Fibroblast of peridontal ligament (primary cell): ENCODE results near the gene CDCA3.
"Not testable (repeated sequence)": the region's sequence is repeated elsewhere in the genome, so short reads cannot be mapped to it uniquely, and the experiment has no call there.

Experiments used
- DNase-seq: peaks from one replicate; pipeline ENCODE4 v3.0.0-alpha.2; 2010; ENCODE audit errors: extremely low read depth

The CDCA3 gene

GRCh38 chr12:6872073-6873048, 21.3 kb upstream of the CDCA3 start:
- DNase-seq, result peak; percentile 50

- no peak for DNase-seq
These were observed 20.2 kb upstream of the CDCA3 start for GRCh38 chr12:6871052-6871957.

DNA sequence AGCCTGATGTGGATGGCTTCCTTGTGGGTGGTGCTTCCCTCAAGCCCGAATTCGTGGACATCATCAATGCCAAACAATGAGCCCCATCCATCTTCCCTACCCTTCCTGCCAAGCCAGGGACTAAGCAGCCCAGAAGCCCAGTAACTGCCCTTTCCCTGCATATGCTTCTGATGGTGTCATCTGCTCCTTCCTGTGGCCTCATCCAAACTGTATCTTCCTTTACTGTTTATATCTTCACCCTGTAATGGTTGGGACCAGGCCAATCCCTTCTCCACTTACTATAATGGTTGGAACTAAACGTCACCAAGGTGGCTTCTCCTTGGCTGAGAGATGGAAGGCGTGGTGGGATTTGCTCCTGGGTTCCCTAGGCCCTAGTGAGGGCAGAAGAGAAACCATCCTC, 19.2 kb upstream of the CDCA3 start:
- not testable (repeated sequence) for DNase-seq

DNA sequence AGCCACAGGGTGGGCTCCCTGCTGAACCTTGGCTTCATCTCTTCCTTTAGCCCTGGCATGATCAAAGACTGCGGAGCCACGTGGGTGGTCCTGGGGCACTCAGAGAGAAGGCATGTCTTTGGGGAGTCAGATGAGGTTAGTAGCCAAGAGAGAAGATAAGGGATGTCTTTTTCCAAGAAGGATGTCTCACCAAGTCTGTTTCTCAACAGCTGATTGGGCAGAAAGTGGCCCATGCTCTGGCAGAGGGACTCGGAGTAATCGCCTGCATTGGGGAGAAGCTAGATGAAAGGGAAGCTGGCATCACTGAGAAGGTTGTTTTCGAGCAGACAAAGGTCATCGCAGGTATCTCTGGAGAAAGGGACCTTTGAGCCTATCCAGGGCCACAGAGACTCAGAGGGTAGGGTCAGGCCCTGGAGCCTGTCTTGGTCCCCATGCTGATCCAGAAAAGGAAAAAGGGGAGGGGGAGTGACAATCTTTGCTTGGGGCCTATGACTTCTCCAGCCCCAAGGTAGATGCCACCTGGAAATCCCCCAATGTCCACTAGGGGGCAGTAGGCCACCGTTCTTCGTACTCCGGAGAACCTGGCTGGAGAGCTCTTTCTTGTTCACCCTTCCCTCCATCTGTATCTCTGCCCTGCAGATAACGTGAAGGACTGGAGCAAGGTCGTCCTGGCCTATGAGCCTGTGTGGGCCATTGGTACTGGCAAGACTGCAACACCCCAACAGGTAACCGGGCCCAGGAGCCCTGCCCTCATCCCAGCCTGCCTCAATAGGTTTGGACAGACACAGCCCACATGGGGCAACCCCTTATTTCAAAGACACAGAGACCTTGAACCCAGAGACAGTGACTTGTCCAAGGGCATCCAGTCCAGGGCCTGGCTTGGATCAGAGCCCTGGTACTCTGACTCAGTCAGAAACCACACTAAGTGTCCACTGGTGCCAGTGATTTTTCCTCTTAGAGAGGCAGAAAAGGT, 18.2 kb upstream of the CDCA3 start:
- DNase-seq, result peak; percentile 76

DNA sequence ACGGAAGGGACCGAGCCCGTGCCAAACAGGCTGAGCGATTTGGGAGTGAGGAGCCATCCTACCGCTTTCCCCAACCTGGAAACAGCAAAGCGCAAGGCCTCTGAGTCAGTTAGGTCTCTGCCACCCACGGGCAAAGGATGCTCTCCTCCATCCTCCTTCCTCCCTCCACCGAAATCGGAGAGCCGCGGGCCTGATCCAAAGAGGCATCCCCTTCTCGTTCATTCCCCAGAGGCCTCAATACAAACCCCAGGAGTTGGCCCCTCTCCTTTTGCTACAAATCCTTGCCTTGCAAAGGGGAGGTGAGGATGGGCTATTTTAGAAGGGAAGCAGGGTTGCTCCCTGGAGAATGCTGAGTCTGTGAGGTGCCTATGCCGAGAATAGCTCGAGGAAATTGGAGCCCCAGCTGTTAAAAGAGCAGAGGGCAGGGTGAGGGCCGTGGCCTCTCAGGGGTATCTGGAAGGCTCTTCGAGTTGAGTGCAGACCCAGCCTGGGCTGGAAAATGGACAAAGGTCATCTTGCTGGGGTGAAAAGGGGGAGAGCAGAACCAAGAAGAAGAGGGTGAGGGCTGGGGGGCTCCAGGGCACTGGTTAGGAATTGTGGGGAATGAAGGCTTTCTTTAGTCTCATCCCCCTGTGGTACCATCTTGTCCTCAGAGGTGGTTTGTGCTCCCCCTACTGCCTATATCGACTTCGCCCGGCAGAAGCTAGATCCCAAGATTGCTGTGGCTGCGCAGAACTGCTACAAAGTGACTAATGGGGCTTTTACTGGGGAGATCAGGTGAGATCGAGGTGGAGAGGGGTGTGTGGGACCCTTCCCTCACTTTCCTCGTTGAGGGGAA, 17.3 kb upstream of the CDCA3 start:
- DNase-seq, result peak; percentile 25

GRCh38 chr12:6867413-6868210, 16.5 kb upstream of the CDCA3 start, which contains the start of gene TPI1:
TSS of gene TPI1 (plus strand) at chr12:6867531. CDS start at chr12:6867567, 36 bp downstream.
- DNase-seq, result peak; percentile 74

DNA sequence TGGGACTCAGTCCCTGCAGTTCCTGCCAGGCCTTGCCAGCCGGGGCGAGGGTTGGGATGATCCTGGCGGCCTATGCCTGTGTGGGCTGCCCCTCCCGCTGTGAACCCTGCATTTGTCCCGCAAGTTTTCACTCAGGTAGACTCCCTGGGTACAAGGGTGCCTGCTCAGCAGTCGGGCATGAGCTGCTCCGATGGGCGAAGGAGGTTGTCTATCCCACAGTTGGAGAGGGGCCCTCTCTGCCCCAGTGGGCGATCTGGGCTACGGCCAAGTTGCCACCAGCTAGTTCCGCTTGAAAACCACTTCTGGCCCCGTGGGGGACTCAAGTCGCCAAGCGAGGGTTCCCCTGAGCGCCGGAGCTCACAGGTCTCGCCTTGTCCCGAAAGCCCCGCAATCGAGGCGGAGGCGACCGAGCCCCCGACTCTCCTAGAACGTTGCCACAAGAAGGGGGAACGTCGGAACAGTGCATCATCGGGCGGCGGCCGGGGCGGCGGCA, 15.9 kb upstream of the CDCA3 start:
- DNase-seq, result peak; percentile 5

GRCh38 chr12:6866163-6866919, 15.3 kb upstream of the CDCA3 start:
- DNase-seq, result no peak

- DNase-seq, result not testable (repeated sequence)
These were observed 14.2 kb upstream of the CDCA3 start for GRCh38 chr12:6865307-6865706.

GRCh38 chr12:6863586-6864321, 12.7 kb upstream of the CDCA3 start:
- peak; percentile 21 for DNase-seq

- DNase-seq, result no peak
These were observed 11.9 kb upstream of the CDCA3 start for GRCh38 chr12:6863033-6863432.

DNA sequence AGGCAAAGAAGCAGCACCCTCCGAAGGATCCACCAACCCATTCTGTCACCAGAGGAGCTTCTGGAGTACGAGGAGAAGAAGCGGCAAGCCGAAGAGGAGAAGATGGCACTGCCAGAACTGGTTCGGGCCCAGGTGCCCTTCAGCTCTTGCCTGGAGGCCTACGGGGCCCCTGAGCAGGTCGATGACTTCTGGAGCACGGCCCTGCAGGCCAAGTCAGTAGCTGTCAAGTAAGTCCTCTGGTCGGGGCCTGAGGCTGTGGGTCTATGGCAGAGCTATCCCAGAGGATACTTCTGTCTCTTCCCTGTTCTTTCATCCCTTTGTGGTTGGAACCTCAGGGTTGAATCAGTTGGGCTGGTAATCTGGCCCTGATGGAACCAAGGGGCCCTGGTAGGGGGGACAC, 10.3 kb upstream of the CDCA3 start:
- no peak for DNase-seq

DNA sequence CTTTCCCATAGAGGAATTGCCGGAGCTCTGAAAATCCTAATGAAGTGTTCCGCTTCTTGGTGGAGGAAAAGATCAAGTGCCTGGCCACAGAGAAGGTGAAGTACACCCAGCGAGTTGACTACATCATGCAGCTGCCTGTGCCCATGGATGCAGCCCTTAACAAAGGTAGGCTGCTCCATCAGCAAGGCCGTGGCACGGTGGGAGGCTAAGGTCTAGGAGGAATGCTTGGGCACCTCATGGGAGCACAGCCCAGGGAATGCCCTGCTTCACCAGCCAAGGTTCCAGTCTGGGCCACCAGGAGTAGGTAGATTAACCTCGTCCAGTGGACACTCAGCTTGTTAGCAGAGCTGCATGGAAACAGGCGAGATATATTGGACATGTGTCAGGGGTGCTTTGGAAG, 9.9 kb upstream of the CDCA3 start:
- DNase-seq, result no peak

- DNase-seq, result no peak
These were observed 9.0 kb upstream of the CDCA3 start for GRCh38 chr12:6860116-6860515.

GRCh38 chr12:6858799-6859198, 7.7 kb upstream of the CDCA3 start:
- no peak for DNase-seq

- no peak for DNase-seq
These were observed 4.2 kb upstream of the CDCA3 start for GRCh38 chr12:6855322-6855721.

GRCh38 chr12:6854036-6854435, 3.0 kb upstream of the CDCA3 start:
- DNase-seq, result peak; percentile 3

- DNase-seq, result peak; percentile 7
These were observed 2.5 kb upstream of the CDCA3 start for GRCh38 chr12:6853626-6854025.
